Stimulated activated CD8-positive, alpha-beta memory T cell treated with anti-CD3 and anti-CD28 coated beads, Interleukin-4, amount 100 ng/mL, for 1 hour (primary cell): Measurements from ENCODE around the gene CPSF3.

Source experiments
- DNase-seq, 2 donors: peaks; one replicate each; pipeline ENCODE4 v3.0.0-alpha.2; 2020; ENCODE audit warnings: low read depth in 2 of 2, low spot score in 1 of 2

Gene CPSF3

DNA sequence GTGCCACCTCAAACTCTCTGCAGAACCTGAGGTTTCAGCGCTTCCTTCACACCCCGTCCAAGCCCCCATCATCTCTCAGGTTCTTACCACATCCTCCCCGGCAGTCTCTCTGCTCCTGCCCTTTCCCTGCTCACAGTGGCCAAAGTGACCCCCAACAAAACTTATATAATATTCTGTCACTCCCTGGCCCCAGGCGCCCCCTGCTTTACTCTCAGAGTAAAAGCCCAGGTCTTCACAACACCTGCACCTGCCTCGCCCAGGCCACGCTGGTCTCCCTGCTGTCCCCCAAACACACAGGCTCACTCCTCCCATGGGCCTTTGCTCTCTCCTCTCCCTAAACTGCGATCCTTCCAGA, 6.5 kb upstream of the CPSF3 start:
- DNase-seq = no peak

GRCh38 chr2:9417725-9418124, 5.7 kb upstream of the CPSF3 start:
- no peak for DNase-seq

GRCh38 chr2:9418746-9419145, 4.7 kb upstream of the CPSF3 start:
- no peak for DNase-seq

DNA sequence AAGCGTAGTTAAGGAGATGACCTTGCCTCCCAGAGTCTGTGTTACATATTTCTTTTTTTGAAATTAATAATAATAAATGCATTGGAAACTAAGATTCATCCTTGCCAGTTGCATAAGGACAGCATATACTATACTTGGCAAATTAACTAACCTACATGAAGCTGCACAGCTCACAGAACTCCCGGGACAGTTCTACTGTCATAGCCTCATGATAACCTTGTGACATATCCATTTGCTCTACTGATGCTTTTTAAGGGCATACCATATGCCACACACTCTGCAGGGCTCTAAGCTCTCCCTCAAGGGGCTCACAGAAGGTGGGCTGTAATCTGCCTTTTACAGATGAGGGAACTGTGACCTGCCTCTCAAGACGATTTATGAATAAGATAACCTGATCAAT, 3.9 kb upstream of the CPSF3 start:
- no peak for DNase-seq

DNA sequence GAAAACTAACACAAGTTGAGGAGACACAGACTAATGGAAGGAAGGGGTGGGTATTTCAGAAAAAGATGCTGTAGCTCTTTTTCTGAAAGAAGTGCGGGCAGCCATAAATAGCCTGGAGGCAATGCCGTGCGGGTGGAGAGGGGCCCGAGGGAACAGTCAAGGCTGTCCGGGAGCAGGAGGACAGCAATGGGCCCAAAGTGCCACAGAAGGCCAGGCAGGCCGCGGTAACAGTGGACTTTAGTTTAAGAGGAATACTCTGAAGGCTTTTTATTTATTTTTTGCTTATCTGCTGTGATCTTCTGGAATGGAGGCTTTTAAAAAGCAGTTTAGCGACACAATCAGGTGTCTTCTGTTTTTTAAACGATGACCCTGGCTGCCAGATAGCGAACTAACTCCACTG, 3.0 kb upstream of the CPSF3 start:
- DNase-seq = no peak

- peak; percentile 4 to 12 for DNase-seq
Measured at GRCh38 chr2:9422321-9423099, 944 bp upstream of the CPSF3 start.

DNA sequence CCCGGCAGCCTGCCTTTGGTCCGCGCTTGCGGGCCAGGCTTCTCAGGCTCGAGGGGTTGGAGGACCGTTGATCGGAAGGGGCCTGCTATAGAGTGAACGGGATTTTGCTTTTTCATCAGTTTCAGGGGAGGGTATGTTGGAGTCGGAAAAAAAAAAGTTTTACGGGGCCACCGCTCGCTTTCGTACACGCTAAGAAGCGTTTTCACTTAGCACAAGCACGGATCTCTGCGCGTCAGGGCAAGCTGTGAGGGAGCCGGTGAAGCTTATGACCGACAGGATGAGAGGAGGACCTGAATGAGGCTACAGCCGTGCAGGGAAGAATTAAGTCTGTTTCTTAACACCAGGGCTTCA, 443 bp downstream of the CPSF3 start:
- no peak for DNase-seq

DNA sequence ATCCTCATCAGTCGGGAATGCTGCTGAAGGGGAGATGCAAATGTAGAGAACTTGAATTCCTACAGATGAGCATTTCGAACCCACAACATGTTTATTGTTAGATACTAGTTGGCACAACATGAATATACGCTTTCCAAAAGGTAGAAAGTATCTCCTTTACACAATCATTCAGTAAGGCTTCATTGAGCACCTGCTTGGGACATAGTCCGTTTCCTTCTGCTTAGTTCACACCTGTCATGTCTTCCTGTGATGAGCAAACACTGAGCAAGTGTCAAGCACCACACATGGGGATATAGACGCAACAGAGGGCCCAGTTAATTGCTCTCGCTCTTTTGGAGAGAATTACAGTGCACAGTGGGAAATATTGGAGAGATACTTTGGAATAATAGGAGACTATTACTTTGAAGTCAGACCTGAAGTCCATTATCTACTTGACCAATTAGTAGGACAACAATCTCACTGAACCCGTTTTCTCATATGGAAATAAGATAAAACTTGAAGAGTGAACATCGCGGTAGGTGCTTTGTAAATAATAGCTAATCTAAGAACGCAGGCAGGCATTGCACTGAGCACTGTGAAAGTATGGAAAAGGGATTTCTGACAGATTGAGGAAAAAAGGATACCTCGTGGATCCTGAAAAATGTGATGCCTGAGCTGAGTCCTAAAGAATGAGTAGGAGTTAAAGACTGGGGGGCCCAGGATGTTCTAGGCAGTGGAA, 1.2 kb downstream of the CPSF3 start:
- DNase-seq = no peak

- DNase-seq = no peak
Measured at GRCh38 chr2:9428965-9429577, 5.6 kb downstream of the CPSF3 start.

- no peak for DNase-seq
Measured at GRCh38 chr2:9430316-9431293, 7.2 kb downstream of the CPSF3 start.

- no peak for DNase-seq
Measured at GRCh38 chr2:9434489-9434888, 11.0 kb downstream of the CPSF3 start.

- DNase-seq = no peak
Measured at GRCh38 chr2:9439536-9439935, 16.1 kb downstream of the CPSF3 start.

- no peak for DNase-seq
Measured at GRCh38 chr2:9440058-9440727, 16.7 kb downstream of the CPSF3 start.

GRCh38 chr2:9441556-9441955, 18.1 kb downstream of the CPSF3 start:
- no peak for DNase-seq

GRCh38 chr2:9443526-9443925, 20.1 kb downstream of the CPSF3 start:
- DNase-seq = no peak

DNA sequence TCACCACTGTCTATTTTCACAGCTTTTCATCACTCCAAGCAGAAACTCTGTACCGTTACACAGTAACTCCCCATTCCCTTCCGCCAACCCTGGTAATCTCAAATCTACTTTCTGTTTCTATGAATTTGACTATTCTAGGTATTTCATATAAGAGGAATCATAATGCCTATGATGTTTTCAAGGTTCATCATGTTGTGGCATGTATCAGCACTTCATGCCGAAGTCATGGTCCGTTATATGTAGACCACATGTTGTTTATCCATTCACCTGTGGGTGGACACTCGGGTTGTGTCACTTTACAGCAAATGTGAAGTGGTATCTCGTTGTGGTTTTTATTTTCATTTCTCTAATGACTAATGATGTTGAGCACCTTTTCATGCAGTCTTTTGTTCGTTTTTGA, 21.6 kb downstream of the CPSF3 start:
- no peak for DNase-seq

DNA sequence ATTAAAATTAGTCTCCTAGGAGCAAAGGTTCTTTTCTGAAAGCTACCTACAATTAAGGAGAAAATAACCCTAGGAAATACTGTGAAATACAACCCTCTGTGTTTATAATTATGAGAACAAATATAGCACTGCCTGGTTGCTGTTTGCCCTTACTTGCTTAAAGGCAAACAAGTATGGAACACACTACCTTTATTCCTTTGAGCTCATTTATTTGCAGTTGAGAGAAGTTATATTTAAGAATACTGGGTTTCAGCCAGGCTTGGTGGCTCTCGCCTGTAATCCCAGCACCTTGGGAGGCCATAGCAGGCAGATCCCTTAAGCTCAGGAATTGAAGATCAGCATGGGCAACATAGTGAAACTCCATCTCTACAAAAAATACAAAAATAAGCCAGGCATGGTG, 27.8 kb downstream of the CPSF3 start:
- DNase-seq = no peak

DNA sequence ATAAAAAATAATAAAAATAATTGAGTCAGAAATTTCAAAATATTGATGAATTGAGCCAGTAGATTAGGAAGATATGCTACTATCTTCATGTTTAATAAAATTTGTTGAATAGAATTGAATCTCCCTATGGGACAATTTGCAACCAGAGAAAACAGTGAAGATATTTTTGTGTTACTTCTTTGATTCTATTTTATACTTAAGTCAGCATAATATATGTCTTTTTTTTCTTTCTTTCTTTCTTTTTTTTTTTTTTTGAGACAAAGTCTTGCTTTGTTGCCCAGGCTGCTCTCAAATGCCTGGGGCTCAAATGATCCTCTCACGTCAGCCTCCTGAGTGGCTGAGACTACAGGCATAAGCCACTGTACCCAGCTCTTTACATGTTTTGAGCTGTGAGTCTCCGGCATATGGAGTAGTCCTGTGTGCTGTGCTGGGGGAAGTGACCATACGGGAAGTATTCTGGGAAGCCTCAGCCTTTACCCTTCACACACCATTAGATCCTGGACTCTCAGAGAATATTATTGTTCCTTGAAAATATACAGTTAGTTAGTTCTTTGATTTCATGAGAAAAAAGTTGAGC, 37.1 kb downstream of the CPSF3 start:
- no peak for DNase-seq

DNA sequence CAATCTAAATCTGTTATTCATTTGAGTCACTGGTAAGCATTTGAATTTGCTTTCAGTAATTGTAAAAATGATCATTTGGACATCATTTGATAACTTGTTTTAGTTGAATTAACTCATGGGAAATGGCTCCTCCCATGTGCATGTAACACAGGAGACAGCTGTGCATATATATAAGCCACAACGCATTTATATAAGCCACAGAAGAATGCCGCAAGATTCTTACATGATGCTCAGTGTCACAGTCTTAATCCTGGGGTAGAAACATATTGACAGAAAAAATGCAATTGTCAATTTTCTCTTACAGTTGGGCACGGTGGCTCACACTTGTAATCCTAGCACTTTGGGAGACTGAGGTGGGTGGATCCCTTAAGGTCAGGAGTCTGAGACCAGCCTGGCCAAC, 37.6 kb downstream of the CPSF3 start:
- no peak for DNase-seq

- no peak for DNase-seq
Measured at GRCh38 chr2:9462313-9462712, 38.9 kb downstream of the CPSF3 start.
